Mesodermal cell (in vitro differentiated cells): ENCODE data around the gene RGS6.

Source experiments
- H3K27ac ChIP-seq: 2 replicates; pipeline ENCODE4 v1.7.0; 2013; ENCODE audit warnings: mild to moderate bottlenecking, low read depth, low read length, moderate library complexity; ENCODE audit not compliant: severe bottlenecking
- H3K36me3 ChIP-seq: 2 replicates; pipeline ENCODE4 v1.7.1; 2013; ENCODE audit warnings: mild to moderate bottlenecking, low read length, moderate library complexity; ENCODE audit not compliant: control insufficient read depth, insufficient read depth
- H3K4me1 ChIP-seq: one replicate; pipeline ENCODE4 v1.7.1; 2013; ENCODE audit warnings: mild to moderate bottlenecking, low read length; ENCODE audit not compliant: insufficient read depth, control insufficient read depth, poor library complexity, severe bottlenecking
- H3K4me3 ChIP-seq: 2 replicates; pipeline ENCODE4 v1.7.0; 2013; ENCODE audit warnings: low read length, control low read depth, mild to moderate bottlenecking; ENCODE audit not compliant: insufficient read depth, poor library complexity, severe bottlenecking; ENCODE audit errors: extremely low read depth
- H3K9me3 ChIP-seq: 2 replicates; pipeline ENCODE4 v1.7.1; 2013; ENCODE audit warnings: mild to moderate bottlenecking, low read length, moderate library complexity; ENCODE audit not compliant: control insufficient read depth
- WGBS, 2 experiments: methylation state at CpG; one replicate each; pipeline ENCODE4 v1.1.5; 2013; ENCODE audit warnings: missing lambda C conversion rate in 2 of 2; ENCODE audit not compliant: insufficient coverage in 2 of 2; 5-methylcytosine and 5-hydroxymethylcytosine counted together

RGS6 gene

GRCh38 chr14:72550513-72550912 lies 618.3 kb downstream of the RGS6 start:
- WGBS, 2 experiments, result 92 to 100% methylated on average over 1 to 2 of the region's 4 CpGs
- no peak overlapping the region for H3K4me3 ChIP-seq
- no peaks in the 10 kb centered on the region for H3K9me3 ChIP-seq
- H3K4me1 ChIP-seq, result peaks cover 10% of the 10 kb centered on the region
- no peaks in the 10 kb centered on the region for H3K36me3 ChIP-seq
- no peak overlapping the region for H3K27ac ChIP-seq

- Histone ChIP-seq H3K4me1 (no peaks in the 10 kb centered on the region), H3K9me3 (no peaks in the 10 kb centered on the region), H3K36me3 (no peaks in the 10 kb centered on the region), H3K4me3 (no peak overlapping the region), H3K27ac (no peak overlapping the region)
- 63 to 70% methylated on average over 2 to 4 of the region's 5 CpGs for WGBS, 2 experiments
Measured at GRCh38 chr14:72552236-72552635, 620.0 kb downstream of the RGS6 start.

- Histone ChIP-seq H3K36me3 (no peaks in the 10 kb centered on the region), H3K4me3 (no peak overlapping the region), H3K9me3 (no peaks in the 10 kb centered on the region), H3K4me1 (no peaks in the 10 kb centered on the region), H3K27ac (no peak overlapping the region)
- WGBS, 2 experiments, result 88 to 91% methylated on average over 7 to 8 of the region's 8 CpGs
Measured at GRCh38 chr14:72553161-72553560, 620.9 kb downstream of the RGS6 start.

- H3K9me3 ChIP-seq, result no peaks in the 10 kb centered on the region
- no peak overlapping the region for H3K27ac ChIP-seq
- peaks cover under 1% of the 10 kb centered on the region for H3K4me1 ChIP-seq
- H3K36me3 ChIP-seq, result no peaks in the 10 kb centered on the region
- WGBS, 2 experiments, result 33 to 62% methylated on average over 2 to 4 of the region's 5 CpGs
- no peak overlapping the region for H3K4me3 ChIP-seq
Measured at GRCh38 chr14:72553656-72554055, 621.4 kb downstream of the RGS6 start.

- 100% methylated on average over 2 of the region's 4 CpGs; no CpG with 5 or more reads in 1 of the 2 experiments for WGBS, 2 experiments
- Histone ChIP-seq H3K9me3 (no peaks in the 10 kb centered on the region), H3K4me3 (no peak overlapping the region), H3K36me3 (no peaks in the 10 kb centered on the region), H3K27ac (no peak overlapping the region), H3K4me1 (peaks cover 8% of the 10 kb centered on the region)
Measured at GRCh38 chr14:72554401-72554800, 622.2 kb downstream of the RGS6 start.

- H3K4me1 ChIP-seq, result peaks cover 10% of the 10 kb centered on the region
- no peaks in the 10 kb centered on the region for H3K36me3 ChIP-seq
- no peaks in the 10 kb centered on the region for H3K9me3 ChIP-seq
- no peak overlapping the region for H3K4me3 ChIP-seq
- no peak overlapping the region for H3K27ac ChIP-seq
- 94 to 96% methylated on average over 3 to 4 of the region's 5 CpGs for WGBS, 2 experiments
Measured at GRCh38 chr14:72554994-72555608, 622.9 kb downstream of the RGS6 start.

- no peak overlapping the region for H3K4me3 ChIP-seq
- WGBS, 2 experiments, result 89 to 100% methylated on average over 4 to 6 of the region's 7 CpGs
- H3K36me3 ChIP-seq, result no peaks in the 10 kb centered on the region
- H3K27ac ChIP-seq, result no peak overlapping the region
- no peaks in the 10 kb centered on the region for H3K9me3 ChIP-seq
- H3K4me1 ChIP-seq, result peaks cover 10% of the 10 kb centered on the region
Measured at GRCh38 chr14:72555609-72556000, 623.4 kb downstream of the RGS6 start.

GRCh38 chr14:72557671-72558070 lies 625.4 kb downstream of the RGS6 start:
- H3K27ac ChIP-seq, result no peak overlapping the region
- WGBS, 2 experiments, result 94 to 96% methylated on average over 3 to 5 of the region's 6 CpGs

GRCh38 chr14:72558721-72559120 lies 626.5 kb downstream of the RGS6 start:
- Histone ChIP-seq H3K9me3 (no peaks in the 10 kb centered on the region), H3K27ac (no peak overlapping the region), H3K36me3 (no peaks in the 10 kb centered on the region), H3K4me3 (no peak overlapping the region), H3K4me1 (peaks cover 10% of the 10 kb centered on the region)
- 84 to 95% methylated on average over 5 of the region's 5 CpGs for WGBS, 2 experiments

More at GRCh38 chr14:72557671-72558070, 625.4 kb downstream of the RGS6 start:
- Histone ChIP-seq H3K9me3 (no peaks in the 10 kb centered on the region), H3K36me3 (no peaks in the 10 kb centered on the region), H3K4me1 (peaks cover 10% of the 10 kb centered on the region), H3K4me3 (no peak overlapping the region)

- Histone ChIP-seq H3K9me3 (no peaks in the 10 kb centered on the region), H3K4me1 (peaks cover 10% of the 10 kb centered on the region), H3K27ac (no peak overlapping the region), H3K4me3 (no peak overlapping the region), H3K36me3 (no peaks in the 10 kb centered on the region)
- WGBS, 2 experiments, result 66 to 75% methylated on average over 5 to 7 of the region's 11 CpGs
Measured at GRCh38 chr14:72559202-72559601, 627.0 kb downstream of the RGS6 start.

GRCh38 chr14:72559669-72560255 lies 627.5 kb downstream of the RGS6 start:
- 85 to 93% methylated on average over 3 to 4 of the region's 6 CpGs for WGBS, 2 experiments
- Histone ChIP-seq H3K36me3 (no peaks in the 10 kb centered on the region), H3K27ac (no peak overlapping the region), H3K9me3 (no peaks in the 10 kb centered on the region), H3K4me1 (peaks cover 10% of the 10 kb centered on the region), H3K4me3 (no peak overlapping the region)
